ENCODE data around the gene LHX3. TPM values are rescaled to one million over a fixed set of nuclear protein-coding genes. Genes with fewer than 3 reads are reported as not detected.

The LHX3 gene
- total RNA-seq, 1 donor from 2014 or later, result not detected

DNA sequence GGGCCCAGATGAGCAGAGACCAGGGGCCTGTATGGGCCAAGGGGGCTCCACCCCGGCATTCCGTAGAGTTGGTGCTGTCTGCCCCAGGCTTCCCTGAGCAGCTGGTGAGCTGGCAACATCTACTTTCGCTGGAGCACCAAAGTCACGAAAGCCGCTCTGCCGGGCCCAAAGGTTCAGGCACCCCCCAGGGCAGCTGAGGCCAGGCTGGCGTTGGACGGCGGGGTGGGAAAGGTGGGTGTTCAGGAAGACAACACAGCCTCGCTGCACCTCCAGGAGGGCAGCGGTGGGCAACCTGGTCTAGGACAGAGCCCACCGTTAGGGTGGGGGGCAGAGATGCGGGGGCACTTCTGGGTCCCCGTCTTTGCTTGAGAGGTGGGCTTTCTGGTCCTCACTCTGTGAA, 56.2 kb downstream of the LHX3 start:
- Histone ChIP-seq H3K27me3 (ENCODE audit: low read depth) (peaks cover 63% of the 10 kb centered on the region), H3K4me1 (no peaks in the 10 kb centered on the region), H3K27ac (replicated peaks) (no peak overlapping the region), H3K36me3 (no peaks in the 10 kb centered on the region), H3K9me3 (replicated peaks) (no peaks in the 10 kb centered on the region), H3K4me3 (no peak overlapping the region)
- TF ChIP-seq, protein P1, sequence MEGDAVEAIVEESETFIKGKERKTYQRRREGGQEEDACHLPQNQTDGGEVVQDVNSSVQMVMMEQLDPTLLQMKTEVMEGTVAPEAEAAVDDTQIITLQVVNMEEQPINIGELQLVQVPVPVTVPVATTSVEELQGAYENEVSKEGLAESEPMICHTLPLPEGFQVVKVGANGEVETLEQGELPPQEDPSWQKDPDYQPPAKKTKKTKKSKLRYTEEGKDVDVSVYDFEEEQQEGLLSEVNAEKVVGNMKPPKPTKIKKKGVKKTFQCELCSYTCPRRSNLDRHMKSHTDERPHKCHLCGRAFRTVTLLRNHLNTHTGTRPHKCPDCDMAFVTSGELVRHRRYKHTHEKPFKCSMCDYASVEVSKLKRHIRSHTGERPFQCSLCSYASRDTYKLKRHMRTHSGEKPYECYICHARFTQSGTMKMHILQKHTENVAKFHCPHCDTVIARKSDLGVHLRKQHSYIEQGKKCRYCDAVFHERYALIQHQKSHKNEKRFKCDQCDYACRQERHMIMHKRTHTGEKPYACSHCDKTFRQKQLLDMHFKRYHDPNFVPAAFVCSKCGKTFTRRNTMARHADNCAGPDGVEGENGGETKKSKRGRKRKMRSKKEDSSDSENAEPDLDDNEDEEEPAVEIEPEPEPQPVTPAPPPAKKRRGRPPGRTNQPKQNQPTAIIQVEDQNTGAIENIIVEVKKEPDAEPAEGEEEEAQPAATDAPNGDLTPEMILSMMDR (IDR thresholded peaks at IDR 0.05; ENCODE audit: borderline replicate concordance), result no peak
- intact Hi-C loops (cut with micrococcal nuclease), result no loop called here
- no peak for DNase-seq

DNA sequence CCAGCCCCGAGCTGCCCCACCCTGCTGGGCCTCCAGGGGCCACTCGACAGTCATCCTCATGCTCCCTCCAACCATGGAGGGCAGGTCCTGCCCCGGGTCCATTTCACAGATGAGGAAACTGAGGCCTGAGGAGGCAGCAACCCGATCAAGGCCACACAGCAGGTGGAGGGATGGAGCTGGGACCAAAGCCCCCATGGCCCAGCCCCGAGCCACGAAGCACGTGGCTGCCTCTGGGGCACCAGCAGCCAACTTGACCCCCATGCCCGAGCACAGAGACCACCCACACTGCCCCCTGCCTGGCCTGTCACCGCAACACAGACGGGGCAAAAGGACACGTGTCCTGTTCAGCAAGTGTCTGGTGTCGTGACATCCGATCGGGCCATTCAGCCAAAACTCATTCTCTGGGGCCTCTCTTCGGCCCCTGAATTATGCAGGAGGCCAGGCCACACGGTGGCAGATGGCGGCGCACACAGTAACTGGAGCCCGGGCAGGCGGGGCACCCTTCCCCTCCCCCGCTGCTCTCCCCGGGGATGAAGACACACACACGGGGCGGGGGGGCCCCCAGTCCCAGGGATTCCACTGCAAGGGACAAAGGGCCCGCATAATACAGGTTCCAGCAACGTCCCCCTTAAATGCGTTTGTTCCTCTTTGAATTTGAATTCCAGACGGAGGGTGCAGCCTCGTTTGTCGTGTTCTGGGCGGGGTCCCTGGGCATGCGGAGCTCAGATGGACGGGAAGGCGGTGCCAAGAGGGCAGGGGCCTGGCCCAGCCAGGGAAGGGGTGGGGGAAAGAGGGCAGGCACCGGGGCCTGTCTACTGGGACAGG, 56.8 kb downstream of the LHX3 start:
- no peak for DNase-seq
- Histone ChIP-seq H3K27me3 (ENCODE audit: low read depth) (peaks cover 70% of the 10 kb centered on the region), H3K36me3 (no peaks in the 10 kb centered on the region), H3K4me3 (no peak overlapping the region), H3K9me3 (replicated peaks) (no peaks in the 10 kb centered on the region), H3K27ac (replicated peaks) (no peak overlapping the region), H3K4me1 (no peaks in the 10 kb centered on the region)
- intact Hi-C loops (cut with micrococcal nuclease), result no loop called here
- TF ChIP-seq, protein P1 (IDR thresholded peaks at IDR 0.05; ENCODE audit: borderline replicate concordance), result no peak

DNA sequence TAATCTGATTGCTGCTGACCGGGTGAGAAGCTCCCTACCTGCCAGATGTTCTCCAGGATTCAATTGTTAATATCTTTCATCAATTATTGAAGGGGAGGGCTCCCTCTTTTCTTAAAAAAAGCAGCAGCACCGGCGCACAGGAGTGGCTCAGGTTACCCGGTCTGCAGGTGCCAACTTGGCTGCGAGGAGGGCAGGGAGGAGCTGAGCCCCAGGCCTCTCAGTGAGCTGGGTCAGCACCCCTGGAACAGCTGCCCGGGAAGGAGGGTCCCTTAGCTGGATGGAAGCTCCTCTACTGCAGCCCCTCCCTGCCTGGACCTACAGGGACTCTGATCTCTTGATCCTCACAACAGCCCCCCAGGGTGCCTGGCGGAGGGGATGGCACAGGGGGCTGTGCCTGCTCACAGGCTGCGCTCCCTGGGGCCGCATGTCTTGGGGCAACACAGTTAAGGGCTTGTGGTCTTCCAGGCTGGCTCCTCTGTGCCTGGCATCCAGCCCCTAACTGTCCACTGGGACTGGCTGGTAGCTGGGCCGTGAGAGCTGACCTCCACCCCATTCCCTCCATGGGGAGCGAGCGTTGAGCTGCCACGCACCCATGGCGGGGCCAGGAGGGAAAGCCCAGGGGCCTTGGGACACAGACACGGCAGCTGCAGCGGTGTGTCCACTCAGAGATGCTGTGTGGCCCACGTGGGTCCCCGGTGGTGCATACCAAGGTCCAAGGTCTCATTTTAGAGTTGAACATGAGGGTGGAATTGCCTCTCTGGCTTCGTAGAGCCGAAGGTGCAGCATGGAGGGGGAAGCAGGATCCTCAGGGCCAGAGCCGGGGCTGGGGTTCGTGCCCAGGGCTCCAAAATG, 57.7 kb downstream of the LHX3 start:
- TF ChIP-seq, protein P1 (IDR thresholded peaks at IDR 0.05; ENCODE audit: borderline replicate concordance), result no peak
- H3K27ac ChIP-seq (replicated peaks), result no peak overlapping the region
- intact Hi-C loops (cut with micrococcal nuclease), result no loop called here
- H3K9me3 ChIP-seq (replicated peaks), result no peaks in the 10 kb centered on the region
- H3K4me1 ChIP-seq, result no peaks in the 10 kb centered on the region
- peaks cover 78% of the 10 kb centered on the region for H3K27me3 ChIP-seq (ENCODE audit: low read depth)
- H3K36me3 ChIP-seq, result no peaks in the 10 kb centered on the region
- H3K4me3 ChIP-seq, result no peak overlapping the region
- DNase-seq, result no peak

Other genes with a start within 250 kb of the LHX3 start
- 108 TPM for gene UBAC1, start 243.8 kb downstream of the LHX3 start, total RNA-seq
- 29.5 TPM for gene NACC2, start 109.8 kb downstream of the LHX3 start, total RNA-seq
- gene TMEM250, start 86.3 kb downstream of the LHX3 start, total RNA-seq, result 15.1 TPM
- gene QSOX2, start 40.7 kb upstream of the LHX3 start, total RNA-seq, result 8.0 TPM
- not detected for gene CCDC187, start 99.0 kb upstream of the LHX3 start, total RNA-seq
- gene GPSM1, start 122.4 kb upstream of the LHX3 start, total RNA-seq, result 69.0 TPM
- gene DNLZ, start 158.6 kb upstream of the LHX3 start, total RNA-seq, result 37.6 TPM
- 1.2 TPM for gene CARD9, start 168.5 kb upstream of the LHX3 start, total RNA-seq
- 5.2 TPM for gene SNAPC4, start 195.0 kb upstream of the LHX3 start, total RNA-seq
- gene ENTR1, start 205.5 kb upstream of the LHX3 start, total RNA-seq, result 20.1 TPM
- gene PMPCA, start 205.5 kb upstream of the LHX3 start, total RNA-seq, result 80.9 TPM
- gene INPP5E, start 234.7 kb upstream of the LHX3 start, total RNA-seq, result 10.6 TPM

All from left ventricle myocardium inferior (tissue), 1 donor.